AG10803 (cell line): Measurements from ENCODE around the gene LRRC23.

Source experiments
- DNase-seq: peaks from one replicate; pipeline ENCODE4 v3.0.0; 2010; ENCODE audit warnings: low read depth
- H3K4me3 ChIP-seq: 2 replicates; pipeline ENCODE4 v1.5.1; 2011; ENCODE audit warnings: mild to moderate bottlenecking, low read length, control low read depth
- CTCF ChIP-seq: conservative IDR thresholded peaks from 2 replicates; pipeline ENCODE4 v1.5.1; 2011; ENCODE audit warnings: mild to moderate bottlenecking, low read length, control low read depth, inconsistent platforms

LRRC23 gene

GRCh38 chr12:6956021-6956727 is 51.6 kb downstream of the LRRC23 start:
- no peak for TF ChIP-seq CTCF
- no peak overlapping the region for H3K4me3 ChIP-seq
- no peak for DNase-seq

GRCh38 chr12:6957151-6957701 is 52.6 kb downstream of the LRRC23 start:
- TF ChIP-seq CTCF, result no peak
- no peak for DNase-seq
- no peak overlapping the region for H3K4me3 ChIP-seq

DNA sequence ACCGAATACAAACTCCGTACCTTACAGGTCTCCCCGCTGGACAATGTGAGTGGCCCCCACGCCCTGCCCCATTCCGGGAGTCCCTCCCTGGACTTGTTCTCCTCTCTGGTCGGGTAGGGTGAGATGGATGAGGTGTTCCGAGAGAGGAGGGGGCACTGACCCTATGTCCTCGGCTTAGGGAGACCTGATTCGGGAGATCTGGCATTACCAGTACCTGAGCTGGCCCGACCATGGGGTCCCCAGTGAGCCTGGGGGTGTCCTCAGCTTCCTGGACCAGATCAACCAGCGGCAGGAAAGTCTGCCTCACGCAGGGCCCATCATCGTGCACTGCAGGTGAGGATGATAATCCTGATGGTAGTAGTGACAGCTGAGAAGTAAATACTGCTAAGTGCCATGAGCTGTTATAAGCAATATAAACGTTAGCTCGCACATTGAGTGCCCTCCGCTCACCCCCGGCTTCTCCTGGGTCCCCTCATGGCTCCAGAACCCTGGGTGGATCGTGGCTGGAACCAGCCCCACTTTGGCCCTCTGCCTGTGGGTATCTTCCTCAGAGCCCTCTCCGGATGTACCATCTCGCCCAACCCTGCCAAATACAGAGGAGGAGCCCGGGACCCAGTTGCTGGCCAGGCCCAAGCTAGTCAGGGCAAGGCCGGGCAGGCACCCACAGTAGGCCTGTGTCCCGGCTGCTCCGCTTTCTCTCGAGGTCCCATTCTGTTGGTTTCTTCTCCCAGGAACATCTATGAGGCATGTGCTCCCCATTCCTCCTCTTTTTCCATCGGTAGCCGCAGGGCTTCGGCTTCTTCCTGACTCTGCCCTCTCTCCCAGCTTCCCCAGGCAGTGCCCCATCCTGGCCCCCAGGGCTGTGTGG is 53.4 kb downstream of the LRRC23 start:
- no peak overlapping the region for H3K4me3 ChIP-seq
- no peak for TF ChIP-seq CTCF
- no peak for DNase-seq

DNA sequence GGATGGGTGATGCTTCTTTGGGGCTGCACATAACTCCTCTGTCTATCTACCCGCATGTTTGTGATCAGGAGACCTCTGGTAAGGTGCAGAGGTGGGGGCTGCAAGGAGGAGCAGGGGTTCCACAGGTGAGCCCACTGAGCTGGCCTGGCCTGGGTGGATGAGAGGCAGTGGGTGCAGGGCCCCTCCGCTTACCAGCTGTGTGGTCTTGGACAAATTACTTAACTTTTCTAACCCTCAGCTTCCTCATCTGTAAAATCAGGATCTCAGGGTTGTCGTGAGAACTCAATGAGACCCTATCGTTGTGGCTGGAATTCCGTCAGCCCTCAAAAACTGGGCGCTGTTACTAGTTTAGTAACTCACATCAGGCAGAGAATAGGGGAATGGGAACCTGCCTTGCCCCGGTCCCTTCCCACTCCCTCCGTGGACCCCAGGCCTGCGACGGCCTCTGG is 54.0 kb downstream of the LRRC23 start:
- no peak for TF ChIP-seq CTCF
- no peak for DNase-seq
- H3K4me3 ChIP-seq, result no peak overlapping the region

- no peak for TF ChIP-seq CTCF
- DNase-seq, result no peak
- H3K4me3 ChIP-seq, result no peak overlapping the region
These were observed 54.6 kb downstream of the LRRC23 start for GRCh38 chr12:6959058-6959804.

DNA sequence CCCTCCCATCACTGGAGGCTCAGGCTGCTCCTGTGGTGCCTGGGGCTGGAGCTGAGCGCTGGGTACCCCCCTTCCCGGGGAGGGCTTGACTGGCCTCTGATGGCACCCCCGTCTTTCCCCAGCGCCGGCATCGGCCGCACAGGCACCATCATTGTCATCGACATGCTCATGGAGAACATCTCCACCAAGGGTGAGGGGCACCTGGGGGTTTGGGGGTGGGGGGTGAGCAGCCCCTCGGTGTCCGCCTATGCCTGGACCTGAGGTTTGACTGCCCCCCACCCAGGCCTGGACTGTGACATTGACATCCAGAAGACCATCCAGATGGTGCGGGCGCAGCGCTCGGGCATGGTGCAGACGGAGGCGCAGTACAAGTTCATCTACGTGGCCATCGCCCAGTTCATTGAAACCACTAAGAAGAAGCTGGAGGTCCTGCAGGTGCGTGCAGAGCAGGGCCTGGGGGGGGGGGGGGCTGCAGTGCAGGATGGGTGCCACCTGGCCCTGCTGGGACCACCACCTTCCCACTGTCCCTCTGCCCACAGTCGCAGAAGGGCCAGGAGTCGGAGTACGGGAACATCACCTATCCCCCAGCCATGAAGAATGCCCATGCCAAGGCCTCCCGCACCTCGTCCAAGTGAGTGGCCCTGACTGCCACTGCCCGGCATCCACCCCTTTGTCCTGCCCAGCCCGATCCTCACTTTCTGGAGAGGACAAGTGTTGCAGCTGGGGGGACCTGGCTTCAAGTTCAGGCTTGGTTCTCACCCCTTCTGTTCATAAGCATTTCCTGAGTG is 55.4 kb downstream of the LRRC23 start:
- no peak for DNase-seq
- no peak overlapping the region for H3K4me3 ChIP-seq
- TF ChIP-seq CTCF, result no peak
